IMR-90 (cell line): ENCODE measurements around the gene ARSJ. TPM values are rescaled to one million over a fixed set of nuclear protein-coding genes. Genes with fewer than 3 reads are reported as not detected.

ENCODE experiments used
- ATAC-seq: fragments of 200-7000 bp; cut with Tn5 transposase; 2 replicates; pipeline ENCODE4 v1.9.1; 2020; ENCODE audit warnings: low read depth, mild to moderate bottlenecking, moderate library complexity
- BruUV-seq: library from RNA; stranded (reverse); fragments of 400-500 nt; replicated peaks from 2 replicates; lab custom pipeline; 2021; lab: Mats Ljungman, UMichigan
- CTCF ChIA-PET: fragments of 300-600 bp; formaldehyde crosslinking; extraction: SDS; loops from one replicate; lab custom pipeline; 2021; ENCODE audit warnings: antibody characterized with exemption; lab: Yijun Ruan, JAX
- POLR2A ChIA-PET: fragments of 300-600 bp; sonication (Branson Sonifier 250); formaldehyde crosslinking; loops from one replicate; lab custom pipeline; 2022; ENCODE audit warnings: antibody characterized with exemption; ENCODE audit not compliant: unreplicated experiment; lab: Charles Lee
- DNase-seq: peaks from one replicate; pipeline ENCODE4 v3.0.0; 2013
- H2AFZ ChIP-seq: replicated peaks from 2 replicates; pipeline ENCODE3; 2013; ENCODE audit warnings: low read length, mild to moderate bottlenecking; ENCODE audit not compliant: poor library complexity
- H2AK5ac ChIP-seq: 2 replicates; pipeline ENCODE4 v1.6.1; 2013; ENCODE audit warnings: low read depth, low read length, inconsistent platforms
- H2AK9ac ChIP-seq: replicated peaks from 2 replicates; pipeline ENCODE3; 2013; ENCODE audit warnings: mild to moderate bottlenecking, low read depth, low read length, moderate library complexity; ENCODE audit not compliant: poor library complexity
- H2BK120ac ChIP-seq: 2 replicates; pipeline ENCODE4 v1.6.1; 2013; ENCODE audit warnings: low read depth, low read length, inconsistent platforms
- H2BK15ac ChIP-seq: 3 replicates; pipeline ENCODE4 v1.6.1; 2013; ENCODE audit warnings: low read depth, low read length, inconsistent platforms
- H2BK20ac ChIP-seq: 2 replicates; pipeline ENCODE4 v1.6.1; 2013; ENCODE audit warnings: low read depth, mild to moderate bottlenecking, inconsistent platforms, low read length, moderate library complexity
- H2BK5ac ChIP-seq: 2 replicates; pipeline ENCODE4 v1.6.1; 2013; ENCODE audit warnings: mild to moderate bottlenecking, low read depth, low read length, inconsistent platforms; ENCODE audit not compliant: poor library complexity, severe bottlenecking
- H3K14ac ChIP-seq: replicated peaks from 2 replicates; pipeline ENCODE4 v1.6.1; 2013; ENCODE audit warnings: low read depth, low read length, inconsistent platforms
- H3K18ac ChIP-seq: 2 replicates; pipeline ENCODE4 v1.6.1; 2013; ENCODE audit warnings: low read depth, low read length, control low read depth
- H3K23ac ChIP-seq: 2 replicates; pipeline ENCODE4 v1.6.1; 2013; ENCODE audit warnings: low read depth, low read length, inconsistent platforms
- H3K27ac ChIP-seq: 2 replicates; pipeline ENCODE4 v1.5.1; 2013; ENCODE audit warnings: mild to moderate bottlenecking, control low read depth, low read length; ENCODE audit not compliant: insufficient read depth
- H3K27me3 ChIP-seq: 2 replicates; pipeline ENCODE4 v1.6.1; 2013; ENCODE audit warnings: low read length; ENCODE audit not compliant: control insufficient read depth, insufficient read depth
- H3K36me3 ChIP-seq: 2 replicates; pipeline ENCODE4 v1.6.1; 2013; ENCODE audit warnings: low read length, mixed read lengths; ENCODE audit not compliant: control insufficient read depth, insufficient read depth
- H3K4ac ChIP-seq: 2 replicates; pipeline ENCODE4 v1.6.1; 2013; ENCODE audit warnings: low read depth, low read length, inconsistent platforms
- H3K4me1 ChIP-seq: 2 replicates; pipeline ENCODE4 v1.6.1; 2013; ENCODE audit warnings: low read length, mixed read lengths; ENCODE audit not compliant: control insufficient read depth, insufficient read depth
- H3K4me2 ChIP-seq: 2 replicates; pipeline ENCODE4 v1.6.1; 2013; ENCODE audit warnings: low read depth, mild to moderate bottlenecking, control low read depth, low read length, moderate library complexity
- H3K4me3 ChIP-seq: 2 replicates; pipeline ENCODE4 v1.5.1; 2013; ENCODE audit warnings: low read depth, mild to moderate bottlenecking, control low read depth, low read length, moderate library complexity; ENCODE audit not compliant: insufficient read depth
- H3K56ac ChIP-seq: 2 replicates; pipeline ENCODE4 v1.6.1; 2013; ENCODE audit warnings: low read length, inconsistent platforms; ENCODE audit not compliant: insufficient read depth; ENCODE audit errors: extremely low read depth
- H3K79me1 ChIP-seq, 2 experiments: 2 replicates each; pipeline ENCODE4 v1.6.1; 2013; ENCODE audit warnings: low read length in 2 of 2, inconsistent platforms in 1 of 2, low read depth in 1 of 2
- H3K9ac ChIP-seq: 2 replicates; pipeline ENCODE4 v1.6.1; 2013; ENCODE audit warnings: low read depth, low read length, control low read depth
- H3K9me1 ChIP-seq: 2 replicates; pipeline ENCODE4 v1.6.1; 2013; ENCODE audit warnings: low read length, inconsistent platforms; ENCODE audit not compliant: insufficient read depth
- H3K9me3 ChIP-seq: 2 replicates; pipeline ENCODE4 v1.6.1; 2013; ENCODE audit warnings: low read length; ENCODE audit not compliant: control insufficient read depth, insufficient read depth
- H4K20me1 ChIP-seq: 2 replicates; pipeline ENCODE4 v1.6.1; 2013; ENCODE audit warnings: low read length, inconsistent platforms; ENCODE audit not compliant: insufficient read depth
- H4K5ac ChIP-seq: 2 replicates; pipeline ENCODE4 v1.6.1; 2013; ENCODE audit warnings: mild to moderate bottlenecking, low read depth, low read length, control low read depth
- H4K8ac ChIP-seq, 2 experiments: 2 replicates each; pipeline ENCODE4 v1.6.1; 2013; ENCODE audit warnings: low read depth in 2 of 2, low read length in 2 of 2, control low read depth in 1 of 2, inconsistent platforms in 1 of 2
- H4K91ac ChIP-seq: 2 replicates; pipeline ENCODE4 v1.6.1; 2013; ENCODE audit warnings: low read depth, low read length, inconsistent platforms; ENCODE audit not compliant: insufficient read depth
- BHLHE40 ChIP-seq: fragments of 150-350 bp; IDR thresholded peaks from 2 replicates; pipeline ENCODE4 v1.6.1; 2016; ENCODE audit warnings: mild to moderate bottlenecking, low read depth, low read length
- CTCF ChIP-seq: conservative IDR thresholded peaks from 2 replicates; pipeline ENCODE4 v1.5.1; 2012; ENCODE audit warnings: mild to moderate bottlenecking, low read depth, low read length, improper control_type of control experiment
- RAD21 ChIP-seq: IDR thresholded peaks from 2 replicates; pipeline ENCODE4 v1.6.1; 2012; ENCODE audit warnings: low read length, improper control_type of control experiment
- SMC3 ChIP-seq: fragments of 150-350 bp; IDR thresholded peaks from 2 replicates; pipeline ENCODE4 v1.6.1; 2016; ENCODE audit warnings: low read depth, mild to moderate bottlenecking, antibody characterized with exemption, low read length, moderate library complexity
- dilution Hi-C: fragments of 300-500 bp; cut with HindIII; formaldehyde crosslinking; loops from one replicate; pipeline ENCODE4 v1.14.3; 2018; ENCODE audit warnings: low sequenced_read_pairs; ENCODE audit not compliant: unreplicated experiment
- in situ Hi-C: fragments of 300-500 bp; cut with MboI; formaldehyde crosslinking; loops from 3 replicates; pipeline ENCODE4 v1.14.3; 2019; ENCODE audit warnings: low sequenced_read_pairs, inconsistent platforms, mixed read lengths
- intact Hi-C: fragments of 100-400 bp; cut with micrococcal nuclease; formaldehyde crosslinking; loops from 2 replicates; pipeline ENCODE4 v1.10.0; 2022
- polyA plus RNA-seq, 3 experiments: library from polyadenylated mRNA; depleted of rRNA; stranded (reverse); fragments of >200 nt; gene quantifications; 2 replicates each; pipeline ENCODE4 v1.2.3, GENCODE V29; 2012; ENCODE audit warnings: low replicate concordance in 1 of 3
- total RNA-seq: library from RNA; depleted of rRNA; stranded (reverse); fragments of >200 nt; gene quantifications from 2 replicates; pipeline ENCODE4 v1.2.3, GENCODE V29; 2012

Gene ARSJ
- total and polyA plus RNA-seq, 2 of the 4 experiments (the other 2 are of a cell fraction) = 47.7 to 143 TPM

GRCh38 chr4:113893546-113893945, 85.9 kb downstream of the ARSJ start:
- Histone ChIP-seq H3K9me1 (peaks cover 12% of the 10 kb centered on the region; the same call in 1 of the 2 replicates), H3K23ac (no peak overlapping the region), H3K9ac (no peak overlapping the region), H4K5ac (no peak overlapping the region), H3K4ac (no peak overlapping the region), H2AK5ac (no peak overlapping the region), H3K79me1 (peaks cover 0 to 14% of the 10 kb centered on the region in 2 experiments; a peak in 3 of 4 replicates), H2BK5ac (no peak overlapping the region), H2BK15ac (no peak overlapping the region), H2AFZ (no peak overlapping the region), H3K18ac (no peak overlapping the region), H3K56ac (no peak overlapping the region), H3K14ac (no peak overlapping the region), H3K27me3 (no peaks in the 10 kb centered on the region), H2BK20ac (no peak overlapping the region), H3K9me3 (0 out of 2 replicates have a peak, but pooled peaks cover 2% of the 10 kb centered on the region), H2BK120ac (no peak overlapping the region), H4K91ac (no peak overlapping the region), H3K36me3 (peaks cover 13% of the 10 kb centered on the region), H4K20me1 (no peaks in the 10 kb centered on the region), H2AK9ac (no peak overlapping the region), H3K4me1 (no peaks in the 10 kb centered on the region), H4K8ac (no peak overlapping the region), H3K27ac (no peak overlapping the region), H3K4me2 (no peak overlapping the region), H3K4me3 (no peak overlapping the region)
- intact Hi-C loops = no loop called here
- in situ Hi-C loops = loop anchor here (10.0 kb wide), 1 partner anchor 499 kb away; no protein-coding TSS in a partner anchor
- no peak for ATAC-seq
- dilution Hi-C loops = no loop called here
- TF ChIP-seq CTCF = peak; percentile 28
- no peak for TF ChIP-seq BHLHE40
- 0 out of 2 replicates have a peak, but pooled peaks have one; percentile 18 for TF ChIP-seq RAD21
- TF ChIP-seq SMC3 = peak; percentile 36
- ChIA-PET CTCF (interaction anchor here (1.1 kb wide), 1 partner anchor 56 kb away, joined by 3 read pairs; no protein-coding TSS in a partner anchor), POLR2A (no interaction called here)
- BruUV-seq = no TSS peak
- peak; percentile 32 for DNase-seq
